ENCODE data around the gene RAP2C.

RAP2C gene

GRCh38 chrX:132173647-132174046 is 45.6 kb downstream of the RAP2C start:
- Histone ChIP-seq H3F3A (ENCODE audit: control insufficient read depth, insufficient read depth) (no peaks in the 10 kb centered on the region), H4K20me1 (ENCODE audit: control insufficient read depth, insufficient read depth, low read depth, low read length) (no peaks in the 10 kb centered on the region), H3K27ac (ENCODE audit: low read depth, low read length) (no peak overlapping the region), H3K9me3 (ENCODE audit: control insufficient read depth, insufficient read depth, low read length) (no peaks in the 10 kb centered on the region), H3K4me3 (ENCODE audit: low read length) (no peak overlapping the region), H3K4me1 (ENCODE audit: control insufficient read depth, low read length) (no peaks in the 10 kb centered on the region), H3K9me2 (replicated peaks; ENCODE audit: control insufficient read depth, low read length) (no peaks in the 10 kb centered on the region), H3K27me3 (ENCODE audit: control insufficient read depth, low read length) (no peaks in the 10 kb centered on the region), H3K4me2 (ENCODE audit: low read length) (no peak overlapping the region), H3K79me2 (ENCODE audit: control insufficient read depth, low read length) (no peaks in the 10 kb centered on the region), H3K36me3 (ENCODE audit: control insufficient read depth, low read length) (no peaks in the 10 kb centered on the region)
- TF ChIP-seq CTCF (IDR thresholded peaks at IDR 0.05; ENCODE audit: low read depth, low read length, poor library complexity, severe bottlenecking) (no peak), EZH2phosphoT487 (IDR thresholded peaks at IDR 0.05; ENCODE audit: borderline replicate concordance, low read length) (no peak)

- no peak overlapping the region for H3K4me2 ChIP-seq (ENCODE audit: low read length)
- no peaks in the 10 kb centered on the region for H3K27me3 ChIP-seq (ENCODE audit: control insufficient read depth, low read length)
Measured at GRCh38 chrX:132171881-132172280, 47.4 kb downstream of the RAP2C start.

GRCh38 chrX:132171478-132171877 is 47.8 kb downstream of the RAP2C start:
- no peak for TF ChIP-seq CTCF (IDR thresholded peaks at IDR 0.05; ENCODE audit: low read depth, low read length, poor library complexity, severe bottlenecking)
- no peak for TF ChIP-seq EZH2phosphoT487 (IDR thresholded peaks at IDR 0.05; ENCODE audit: borderline replicate concordance, low read length)
- Histone ChIP-seq H3K4me2 (ENCODE audit: low read length) (no peak overlapping the region), H3K9me3 (ENCODE audit: control insufficient read depth, insufficient read depth, low read length) (no peaks in the 10 kb centered on the region), H4K20me1 (ENCODE audit: control insufficient read depth, insufficient read depth, low read depth, low read length) (no peaks in the 10 kb centered on the region), H3K27ac (ENCODE audit: low read depth, low read length) (no peak overlapping the region), H3K4me1 (ENCODE audit: control insufficient read depth, low read length) (no peaks in the 10 kb centered on the region), H3K79me2 (ENCODE audit: control insufficient read depth, low read length) (no peaks in the 10 kb centered on the region), H3K27me3 (ENCODE audit: control insufficient read depth, low read length) (no peaks in the 10 kb centered on the region), H3F3A (ENCODE audit: control insufficient read depth, insufficient read depth) (no peaks in the 10 kb centered on the region), H3K36me3 (ENCODE audit: control insufficient read depth, low read length) (no peaks in the 10 kb centered on the region), H3K9me2 (replicated peaks; ENCODE audit: control insufficient read depth, low read length) (no peaks in the 10 kb centered on the region), H3K4me3 (ENCODE audit: low read length) (no peak overlapping the region)

More at GRCh38 chrX:132171881-132172280, 47.4 kb downstream of the RAP2C start:
- no peaks in the 10 kb centered on the region for H3K9me2 ChIP-seq (replicated peaks; ENCODE audit: control insufficient read depth, low read length)
- H3K27ac ChIP-seq (ENCODE audit: low read depth, low read length) = no peak overlapping the region
- no peaks in the 10 kb centered on the region for H3K36me3 ChIP-seq (ENCODE audit: control insufficient read depth, low read length)
- H3K79me2 ChIP-seq (ENCODE audit: control insufficient read depth, low read length) = no peaks in the 10 kb centered on the region
- H4K20me1 ChIP-seq (ENCODE audit: control insufficient read depth, insufficient read depth, low read depth, low read length) = no peaks in the 10 kb centered on the region
- H3F3A ChIP-seq (ENCODE audit: control insufficient read depth, insufficient read depth) = no peaks in the 10 kb centered on the region
- H3K4me3 ChIP-seq (ENCODE audit: low read length) = no peak overlapping the region
- no peak for TF ChIP-seq CTCF (IDR thresholded peaks at IDR 0.05; ENCODE audit: low read depth, low read length, poor library complexity, severe bottlenecking)
- no peak for TF ChIP-seq EZH2phosphoT487 (IDR thresholded peaks at IDR 0.05; ENCODE audit: borderline replicate concordance, low read length)
- H3K9me3 ChIP-seq (ENCODE audit: control insufficient read depth, insufficient read depth, low read length) = no peaks in the 10 kb centered on the region
- no peaks in the 10 kb centered on the region for H3K4me1 ChIP-seq (ENCODE audit: control insufficient read depth, low read length)

- H4K20me1 ChIP-seq (ENCODE audit: control insufficient read depth, insufficient read depth, low read depth, low read length) = no peaks in the 10 kb centered on the region
- no peak overlapping the region for H3K4me3 ChIP-seq (ENCODE audit: low read length)
- no peaks in the 10 kb centered on the region for H3K9me3 ChIP-seq (ENCODE audit: control insufficient read depth, insufficient read depth, low read length)
- no peak overlapping the region for H3K4me2 ChIP-seq (ENCODE audit: low read length)
- TF ChIP-seq CTCF (IDR thresholded peaks at IDR 0.05; ENCODE audit: low read depth, low read length, poor library complexity, severe bottlenecking) = no peak
- no peak for TF ChIP-seq EZH2phosphoT487 (IDR thresholded peaks at IDR 0.05; ENCODE audit: borderline replicate concordance, low read length)
- no peaks in the 10 kb centered on the region for H3K79me2 ChIP-seq (ENCODE audit: control insufficient read depth, low read length)
- H3K27me3 ChIP-seq (ENCODE audit: control insufficient read depth, low read length) = no peaks in the 10 kb centered on the region
- H3K27ac ChIP-seq (ENCODE audit: low read depth, low read length) = no peak overlapping the region
- no peaks in the 10 kb centered on the region for H3K36me3 ChIP-seq (ENCODE audit: control insufficient read depth, low read length)
- H3K4me1 ChIP-seq (ENCODE audit: control insufficient read depth, low read length) = no peaks in the 10 kb centered on the region
- H3K9me2 ChIP-seq (replicated peaks; ENCODE audit: control insufficient read depth, low read length) = no peaks in the 10 kb centered on the region
- H3F3A ChIP-seq (ENCODE audit: control insufficient read depth, insufficient read depth) = no peaks in the 10 kb centered on the region
Measured at GRCh38 chrX:132169554-132169953, 49.7 kb downstream of the RAP2C start.

All from DOHH2 (cell line).